CD8-positive, alpha-beta memory T cell (primary cell): ENCODE results near the gene MIEF1. TPM values are rescaled to one million over a fixed set of nuclear protein-coding genes. Genes with fewer than 3 reads are reported as not detected.

Source experiments
- CTCF ChIA-PET: fragments of 350-600 bp; sonication (Branson Sonifier 250); formaldehyde crosslinking; loops from one replicate; lab custom pipeline; 2021; ENCODE audit warnings: antibody characterized with exemption; lab: Charles Lee
- POLR2A ChIA-PET: fragments of 350-600 bp; sonication (Branson Sonifier 250); formaldehyde crosslinking; loops from one replicate; lab custom pipeline; 2021; ENCODE audit warnings: antibody characterized with exemption; lab: Charles Lee
- DNase-seq, 5 donors: peaks; one replicate each; pipeline versions ENCODE4 v3.0.0 to v3.0.0-alpha.2; 2020 to 2022; ENCODE audit warnings: mixed read lengths in 1 of 5
- H3K27ac ChIP-seq: one replicate; pipeline ENCODE4 v1.7.0; 2013; ENCODE audit warnings: low read depth, mild to moderate bottlenecking, low read length, moderate library complexity
- H3K27me3 ChIP-seq: 2 replicates; pipeline ENCODE4 v1.7.0; 2013; ENCODE audit warnings: low read length, mild to moderate bottlenecking; ENCODE audit not compliant: insufficient read depth, poor library complexity, severe bottlenecking
- H3K36me3 ChIP-seq: 2 replicates; pipeline ENCODE4 v1.7.0; 2013; ENCODE audit warnings: mild to moderate bottlenecking, low read length, moderate library complexity; ENCODE audit not compliant: insufficient read depth
- H3K4me1 ChIP-seq: 2 replicates; pipeline ENCODE4 v1.7.0; 2013; ENCODE audit warnings: mild to moderate bottlenecking, low read length, moderate library complexity; ENCODE audit not compliant: insufficient read depth
- H3K4me3 ChIP-seq: 2 replicates; pipeline ENCODE4 v1.7.0; 2013; ENCODE audit warnings: mild to moderate bottlenecking, low read length
- H3K9me3 ChIP-seq: 2 replicates; pipeline ENCODE4 v1.7.0; 2013; ENCODE audit warnings: mild to moderate bottlenecking, low read length
- H3K27ac Mint-ChIP-seq, 8 donors: one replicate each; pipeline ENCODE4 v1.8.0; 2020 to 2021; ENCODE audit warnings: mixed read lengths in 8 of 8, mild to moderate bottlenecking in 6 of 8, inconsistent platforms in 3 of 8, moderate library complexity in 3 of 8
- H3K27me3 Mint-ChIP-seq, 2 donors: one replicate each; pipeline ENCODE4 v1.8.0; 2020 to 2021; ENCODE audit warnings: mixed read lengths in 2 of 2, mild to moderate bottlenecking in 1 of 2, moderate library complexity in 1 of 2
- H3K36me3 Mint-ChIP-seq, 3 donors: one replicate each; pipeline ENCODE4 v1.8.0; 2020 to 2021; ENCODE audit warnings: mixed read lengths in 3 of 3, inconsistent platforms in 1 of 3, mild to moderate bottlenecking in 1 of 3
- H3K4me1 Mint-ChIP-seq, 3 donors: one replicate each; pipeline ENCODE4 v1.8.0; 2020 to 2021; ENCODE audit warnings: mixed read lengths in 3 of 3, inconsistent platforms in 1 of 3, mild to moderate bottlenecking in 1 of 3
- H3K4me3 Mint-ChIP-seq, 7 donors: one replicate each; pipeline ENCODE4 v1.8.0; 2020 to 2021; ENCODE audit warnings: mixed read lengths in 7 of 7, mild to moderate bottlenecking in 6 of 7, moderate library complexity in 4 of 7, inconsistent platforms in 2 of 7
- H3K9me3 Mint-ChIP-seq, 5 donors: one replicate each; pipeline ENCODE4 v1.8.0; 2020 to 2022; ENCODE audit warnings: mixed read lengths in 5 of 5, mild to moderate bottlenecking in 3 of 5, moderate library complexity in 2 of 5, inconsistent platforms in 1 of 5
- polyA plus RNA-seq: library from polyadenylated mRNA; unstranded; fragments of 300-500 nt; fragmentation: Illumina TruSeq; gene quantifications from one replicate; pipeline ENCODE4 v1.2.3, GENCODE V29; 2021
- total RNA-seq, 2 experiments: library from RNA; stranded (reverse); gene quantifications; one replicate each; pipeline ENCODE4 v1.2.3, GENCODE V29; 2021

Gene MIEF1
- total RNA-seq = 10 to 100 TPM; 59.9 to 60.9 TPM
- 29.4 TPM for polyA plus RNA-seq

DNA sequence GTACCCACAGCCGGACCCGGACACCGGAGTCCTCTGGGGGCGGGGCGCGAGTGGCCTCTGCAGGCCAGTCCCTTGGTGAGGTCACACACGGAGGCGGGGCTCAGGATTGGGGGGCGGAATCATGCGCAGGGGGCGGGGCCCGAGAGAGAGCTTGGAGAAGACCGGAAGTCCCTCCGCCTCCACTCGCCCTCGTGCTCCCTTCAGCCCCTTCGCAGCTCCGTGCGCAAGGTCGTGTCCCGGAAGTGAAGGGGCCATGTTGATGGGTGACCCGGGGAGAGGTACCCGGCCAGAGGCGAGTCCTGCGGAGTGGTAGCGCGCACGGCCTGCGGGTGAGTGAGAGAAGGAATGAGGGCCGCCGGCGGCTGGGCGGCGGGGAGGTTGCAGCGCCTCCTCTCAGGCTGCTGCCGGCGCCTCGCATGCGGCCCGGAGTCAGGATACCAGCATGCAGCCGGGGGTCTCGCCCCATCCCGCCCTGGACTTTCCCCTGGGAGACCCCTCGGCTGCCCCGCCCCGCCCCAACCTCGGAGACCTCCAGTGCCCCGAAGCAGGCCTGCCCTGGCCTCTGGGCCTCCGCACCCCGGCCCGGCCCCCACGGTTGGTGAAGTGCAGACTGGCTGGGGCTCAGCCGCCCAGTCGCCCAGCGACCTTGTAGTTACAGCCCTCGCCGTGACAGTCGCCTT, at the start of gene MIEF1:
MIEF1 (plus strand) TSS at position 182 of the 680 bp plus-strand sequence. CDS start 9,005 bp downstream, outside the sequence.
- CTCF ChIA-PET = interaction anchor here (0.8 to 3.4 kb wide), 10 partner anchors 9 to 523 kb away, joined by 3 to 33 read pairs (median 4); partner anchors contain the start of gene TAB1

DNA sequence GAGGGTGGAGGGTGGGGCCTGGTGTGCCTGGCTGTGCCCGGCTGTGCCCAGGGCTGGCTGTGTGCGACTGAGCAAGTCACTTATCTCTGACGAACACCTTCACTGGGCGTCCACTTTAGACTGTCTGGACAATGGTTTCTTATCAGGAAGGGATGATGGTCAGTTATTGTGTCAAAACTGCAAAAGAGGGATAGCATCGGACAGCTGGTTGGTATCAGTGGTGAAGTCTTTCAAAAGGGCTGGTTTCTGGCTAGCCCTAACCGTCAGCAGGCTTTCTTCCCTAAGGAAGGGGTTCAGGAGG, 49.4 kb upstream of the MIEF1 start:
- CTCF ChIA-PET = interaction anchor here (0.6 to 2.4 kb wide), 3 partner anchors 14 to 27 kb away, joined by 3 to 7 read pairs (median 5); no protein-coding TSS in a partner anchor
- H3K27ac Mint-ChIP-seq = no peak overlapping the region
- Histone ChIP-seq H3K27ac (peak overlapping the region; percentile 64), H3K36me3 (no peaks in the 10 kb centered on the region), H3K27me3 (no peaks in the 10 kb centered on the region), H3K4me3 (no peak overlapping the region), H3K4me1 (peaks cover 15% of the 10 kb centered on the region), H3K9me3 (no peaks in the 10 kb centered on the region)
- H3K27me3 Mint-ChIP-seq = peaks cover 15 to 26% of the 10 kb centered on the region in 2 donors
- H3K36me3 Mint-ChIP-seq = peaks cover 0 to 3% (median 0%) of the 10 kb centered on the region in 3 donors
- POLR2A ChIA-PET = no interaction called here
- H3K4me3 Mint-ChIP-seq = no peak overlapping the region
- peaks cover 0 to 4% (median 2%) of the 10 kb centered on the region in 5 donors for H3K9me3 Mint-ChIP-seq
- DNase-seq = no peak
- H3K4me1 Mint-ChIP-seq = peaks cover 10 to 16% (median 12%) of the 10 kb centered on the region in 3 donors

More for the DNA sequence above, at the start of gene MIEF1:
- no peaks in the 10 kb centered on the region for H3K9me3 ChIP-seq
- peak within 1 kb of the TSS; percentile 91 to 98 (median 97) for H3K4me3 Mint-ChIP-seq
- H3K27me3 ChIP-seq = no peaks in the 10 kb centered on the region
- peak within 1 kb of the TSS; percentile 71 for H3K27ac ChIP-seq
- peaks cover 0 to 2% of the 10 kb centered on the region in 2 donors for H3K27me3 Mint-ChIP-seq
- H3K4me1 Mint-ChIP-seq = peaks cover 39 to 48% (median 45%) of the 10 kb centered on the region in 3 donors
- peaks cover 8 to 44% (median 12%) of the 10 kb centered on the region in 3 donors for H3K36me3 Mint-ChIP-seq
- peak within 1 kb of the TSS; percentile 70 for H3K4me3 ChIP-seq
- POLR2A ChIA-PET = interaction anchor here (0.7 to 2.4 kb wide), 11 partner anchors 8 to 543 kb away, joined by 3 to 16 read pairs (median 5); partner anchors contain the start of genes ATF4 and RPS19BP1
- peak; percentile 80 to 92 (median 83) for DNase-seq
- H3K4me1 ChIP-seq = peaks cover 24% of the 10 kb centered on the region
- H3K36me3 ChIP-seq = peaks cover 25% of the 10 kb centered on the region
- peak within 1 kb of the TSS; percentile 78 to 99 (median 95) for H3K27ac Mint-ChIP-seq
- no peaks in the 10 kb centered on the region for H3K9me3 Mint-ChIP-seq

DNA sequence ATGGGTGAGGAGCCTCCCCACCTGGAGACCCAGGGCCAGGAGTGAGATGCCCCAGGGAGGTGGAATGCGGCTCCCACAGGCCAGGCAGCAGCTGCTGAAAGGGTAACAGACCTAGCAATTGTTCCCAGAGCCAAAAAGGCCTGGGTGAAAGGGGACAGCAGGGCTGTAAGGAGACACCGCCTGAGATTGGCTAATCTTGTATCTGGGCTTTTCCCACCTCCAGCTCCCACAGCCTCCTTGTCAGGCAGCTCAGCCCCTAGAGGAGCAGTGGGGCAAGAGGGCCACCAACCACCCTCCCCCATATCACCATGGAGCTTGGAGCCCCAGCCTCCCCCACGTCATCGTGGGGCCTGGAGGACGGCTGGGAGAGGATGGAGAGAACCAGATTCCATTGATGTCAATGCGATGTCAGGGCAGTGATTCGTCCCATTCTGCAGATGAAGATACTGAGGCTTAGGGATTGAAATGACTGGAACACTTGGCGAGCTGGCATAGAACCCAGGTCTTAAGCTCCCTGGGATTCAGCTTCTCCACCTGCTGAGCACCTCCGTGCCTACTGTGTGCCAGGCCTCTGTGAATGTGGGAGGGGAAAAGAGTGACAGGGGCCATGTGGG, 48.2 kb upstream of the MIEF1 start:
- H3K4me3 Mint-ChIP-seq = peak overlapping the region in 1 of 7 donors; percentile 82
- peaks cover 22 to 36% of the 10 kb centered on the region in 2 donors for H3K27me3 Mint-ChIP-seq
- H3K4me1 ChIP-seq = peaks cover 20% of the 10 kb centered on the region
- H3K27ac ChIP-seq = no peak overlapping the region
- no peak overlapping the region for H3K27ac Mint-ChIP-seq
- ChIA-PET CTCF (interaction anchor here (2.4 kb wide), 1 partner anchor 17 kb away, joined by 7 read pairs; no protein-coding TSS in a partner anchor), POLR2A (no interaction called here)
- peaks cover 12 to 26% (median 17%) of the 10 kb centered on the region in 3 donors for H3K4me1 Mint-ChIP-seq
- H3K4me3 ChIP-seq = no peak overlapping the region
- H3K27me3 ChIP-seq = peaks cover 10% of the 10 kb centered on the region
- no peaks in the 10 kb centered on the region for H3K9me3 ChIP-seq
- H3K36me3 Mint-ChIP-seq = peaks cover 0 to 3% (median 0%) of the 10 kb centered on the region in 3 donors
- no peaks in the 10 kb centered on the region for H3K36me3 ChIP-seq
- DNase-seq = no peak
- H3K9me3 Mint-ChIP-seq = peaks cover 0 to 4% (median 2%) of the 10 kb centered on the region in 5 donors

DNA sequence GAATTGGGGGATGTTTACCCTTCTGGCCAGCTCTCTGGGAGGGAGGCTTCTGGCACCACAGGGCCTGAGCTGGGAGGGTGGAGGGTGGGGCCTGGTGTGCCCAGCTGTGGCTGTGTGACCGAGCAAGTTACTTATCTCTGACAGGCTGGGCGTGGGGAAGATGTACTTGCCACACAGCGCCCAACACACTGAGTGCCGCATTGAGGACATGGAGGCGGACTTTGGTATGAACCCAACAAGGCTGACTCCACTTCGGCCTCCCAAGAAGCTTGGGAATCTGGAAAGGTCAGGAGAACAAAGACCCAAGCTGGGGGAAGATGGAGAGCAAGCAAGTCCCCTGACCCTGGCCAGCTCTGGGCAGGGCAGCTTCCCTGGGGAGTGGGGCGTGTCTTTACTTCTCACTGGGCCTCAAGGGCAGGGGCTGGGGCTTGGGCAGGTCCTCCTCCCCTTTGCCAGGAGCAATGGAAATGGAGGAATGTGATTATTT, 47.7 kb upstream of the MIEF1 start:
- Histone ChIP-seq H3K27me3 (peaks cover 10% of the 10 kb centered on the region), H3K36me3 (no peaks in the 10 kb centered on the region), H3K4me1 (peaks cover 19% of the 10 kb centered on the region), H3K9me3 (no peaks in the 10 kb centered on the region), H3K27ac (no peak overlapping the region), H3K4me3 (no peak overlapping the region)
- ChIA-PET POLR2A (interaction anchor here (0.6 kb wide), 1 partner anchor 719 kb away, joined by 3 read pairs; no protein-coding TSS in a partner anchor), CTCF (interaction anchor here (2.4 kb wide), 1 partner anchor 17 kb away, joined by 7 read pairs; no protein-coding TSS in a partner anchor)
- Mint-ChIP-seq H3K4me1 (peaks cover 12 to 26% (median 17%) of the 10 kb centered on the region in 3 donors), H3K27me3 (peaks cover 22 to 37% of the 10 kb centered on the region in 2 donors), H3K27ac (no peak overlapping the region), H3K4me3 (peak overlapping the region in 3 of 7 donors; percentile 28 to 82 (median 32)), H3K36me3 (peaks cover 0 to 3% (median 0%) of the 10 kb centered on the region in 3 donors), H3K9me3 (peaks cover 0 to 4% (median 2%) of the 10 kb centered on the region in 5 donors)
- no peak for DNase-seq

DNA sequence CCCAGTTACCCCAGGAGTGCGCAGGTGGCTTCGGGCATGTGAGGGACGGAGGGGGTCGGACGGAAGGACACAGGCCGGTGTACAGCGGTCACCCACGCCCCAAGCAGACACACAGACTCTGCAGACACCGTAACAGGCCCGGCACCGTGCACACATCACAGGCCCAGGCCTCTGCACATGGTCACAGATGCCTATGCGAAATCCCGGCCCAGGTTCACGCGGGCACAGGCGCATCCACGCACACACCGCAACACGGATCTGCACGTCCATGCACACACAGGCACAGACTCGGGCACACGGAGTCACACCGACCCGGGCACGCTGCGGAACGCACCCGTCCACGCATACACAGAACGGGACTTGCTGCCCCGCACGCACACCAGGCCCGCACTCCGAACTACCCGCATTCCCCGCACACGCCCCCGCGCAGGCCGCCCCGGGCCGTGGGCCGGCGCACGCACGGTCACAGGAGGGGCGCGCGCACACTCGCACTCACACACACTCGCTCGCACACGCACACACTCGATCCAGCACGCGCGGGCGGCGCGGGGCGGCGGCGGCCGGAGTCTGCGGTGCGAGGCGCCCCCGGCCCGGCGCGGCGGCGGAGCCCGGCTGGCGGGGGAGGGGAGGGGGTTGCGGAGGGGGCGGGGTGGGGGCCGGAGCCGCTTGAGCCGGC, 45.4 kb upstream of the MIEF1 start, which contains the start of gene MGAT3:
MGAT3 (plus strand) TSS at position 491 of the 676 bp plus-strand sequence. CDS start 30,336 bp downstream, outside the sequence.
- peaks cover 33 to 49% of the 10 kb centered on the region in 2 donors for H3K27me3 Mint-ChIP-seq
- peaks cover 10% of the 10 kb centered on the region for H3K27me3 ChIP-seq
- POLR2A ChIA-PET = no interaction called here

DNA sequence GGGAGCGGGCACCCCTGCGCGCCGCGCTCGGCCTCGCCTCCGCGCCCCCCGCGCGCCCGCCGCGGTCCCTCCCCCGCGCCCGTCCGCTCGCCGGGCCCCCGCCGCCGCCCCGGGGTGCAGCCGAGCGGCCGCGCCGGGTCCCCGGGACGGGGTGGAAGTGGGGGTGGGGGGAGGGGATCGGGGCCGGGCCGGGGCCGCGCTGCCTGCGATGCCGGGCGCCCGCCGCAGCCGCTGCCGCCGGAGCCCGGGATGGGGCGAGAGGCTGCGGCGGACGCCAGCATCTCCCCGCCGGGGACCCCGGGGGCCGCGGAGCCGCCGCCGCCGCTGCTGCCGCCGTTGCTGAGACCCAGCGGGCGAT, 44.9 kb upstream of the MIEF1 start:
- Mint-ChIP-seq H3K27me3 (peaks cover 34 to 51% of the 10 kb centered on the region in 2 donors), H3K27ac (no peak overlapping the region), H3K36me3 (peaks cover 0 to 3% (median 0%) of the 10 kb centered on the region in 3 donors), H3K9me3 (peaks cover 0 to 4% (median 2%) of the 10 kb centered on the region in 5 donors), H3K4me1 (peaks cover 12 to 22% (median 17%) of the 10 kb centered on the region in 3 donors), H3K4me3 (no peak overlapping the region)
- peaks cover 10% of the 10 kb centered on the region for H3K27me3 ChIP-seq
- H3K36me3 ChIP-seq = no peaks in the 10 kb centered on the region
- no peaks in the 10 kb centered on the region for H3K9me3 ChIP-seq
- POLR2A ChIA-PET = no interaction called here
- no peak overlapping the region for H3K27ac ChIP-seq
- H3K4me1 ChIP-seq = peaks cover 14% of the 10 kb centered on the region
- DNase-seq = no peak
- CTCF ChIA-PET = no interaction called here
- H3K4me3 ChIP-seq = no peak overlapping the region

More for the DNA sequence above, 45.4 kb upstream of the MIEF1 start, which contains the start of gene MGAT3:
- Histone ChIP-seq H3K27ac (peak within 1 kb of the TSS; percentile 54), H3K4me1 (peaks cover 14% of the 10 kb centered on the region), H3K36me3 (no peaks in the 10 kb centered on the region), H3K4me3 (no peak within 1 kb of the TSS), H3K9me3 (no peaks in the 10 kb centered on the region)
- peaks cover 0 to 4% (median 2%) of the 10 kb centered on the region in 5 donors for H3K9me3 Mint-ChIP-seq
- peaks cover 12 to 26% (median 17%) of the 10 kb centered on the region in 3 donors for H3K4me1 Mint-ChIP-seq
- CTCF ChIA-PET = interaction anchor here (1.6 kb wide), 1 partner anchor 18 kb away, joined by 5 read pairs; no protein-coding TSS in a partner anchor
- H3K27ac Mint-ChIP-seq = peak within 1 kb of the TSS in 1 of 8 donors; percentile 19
- no peak for DNase-seq
- H3K36me3 Mint-ChIP-seq = peaks cover 0 to 3% (median 0%) of the 10 kb centered on the region in 3 donors
- peak within 1 kb of the TSS; percentile 46 to 75 (median 72) for H3K4me3 Mint-ChIP-seq
